Measurements from ENCODE around the gene WIPF2.

The WIPF2 gene

GRCh38 chr17:40325156-40326013 lies 106.3 kb downstream of the WIPF2 start:
- H3K4me3 ChIP-seq (ENCODE audit: low read depth, low read length), result no peak overlapping the region
- no peak for DNase-seq (ENCODE audit: low read depth)
- TF ChIP-seq POLR2A (IDR thresholded peaks at IDR 0.05; ENCODE audit: extremely low read depth, insufficient read length), result no peak
- no peak for TF ChIP-seq MYC (IDR thresholded peaks at IDR 0.05; ENCODE audit: low read depth, low read length)
- TF ChIP-seq, protein P1, sequence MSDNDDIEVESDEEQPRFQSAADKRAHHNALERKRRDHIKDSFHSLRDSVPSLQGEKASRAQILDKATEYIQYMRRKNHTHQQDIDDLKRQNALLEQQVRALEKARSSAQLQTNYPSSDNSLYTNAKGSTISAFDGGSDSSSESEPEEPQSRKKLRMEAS (IDR thresholded peaks at IDR 0.05; ENCODE audit: low read depth, low read length), result no peak
- TF ChIP-seq, protein P2, sequence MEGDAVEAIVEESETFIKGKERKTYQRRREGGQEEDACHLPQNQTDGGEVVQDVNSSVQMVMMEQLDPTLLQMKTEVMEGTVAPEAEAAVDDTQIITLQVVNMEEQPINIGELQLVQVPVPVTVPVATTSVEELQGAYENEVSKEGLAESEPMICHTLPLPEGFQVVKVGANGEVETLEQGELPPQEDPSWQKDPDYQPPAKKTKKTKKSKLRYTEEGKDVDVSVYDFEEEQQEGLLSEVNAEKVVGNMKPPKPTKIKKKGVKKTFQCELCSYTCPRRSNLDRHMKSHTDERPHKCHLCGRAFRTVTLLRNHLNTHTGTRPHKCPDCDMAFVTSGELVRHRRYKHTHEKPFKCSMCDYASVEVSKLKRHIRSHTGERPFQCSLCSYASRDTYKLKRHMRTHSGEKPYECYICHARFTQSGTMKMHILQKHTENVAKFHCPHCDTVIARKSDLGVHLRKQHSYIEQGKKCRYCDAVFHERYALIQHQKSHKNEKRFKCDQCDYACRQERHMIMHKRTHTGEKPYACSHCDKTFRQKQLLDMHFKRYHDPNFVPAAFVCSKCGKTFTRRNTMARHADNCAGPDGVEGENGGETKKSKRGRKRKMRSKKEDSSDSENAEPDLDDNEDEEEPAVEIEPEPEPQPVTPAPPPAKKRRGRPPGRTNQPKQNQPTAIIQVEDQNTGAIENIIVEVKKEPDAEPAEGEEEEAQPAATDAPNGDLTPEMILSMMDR (IDR thresholded peaks at IDR 0.05; ENCODE audit: low read depth, low read length), result no peak

DNA sequence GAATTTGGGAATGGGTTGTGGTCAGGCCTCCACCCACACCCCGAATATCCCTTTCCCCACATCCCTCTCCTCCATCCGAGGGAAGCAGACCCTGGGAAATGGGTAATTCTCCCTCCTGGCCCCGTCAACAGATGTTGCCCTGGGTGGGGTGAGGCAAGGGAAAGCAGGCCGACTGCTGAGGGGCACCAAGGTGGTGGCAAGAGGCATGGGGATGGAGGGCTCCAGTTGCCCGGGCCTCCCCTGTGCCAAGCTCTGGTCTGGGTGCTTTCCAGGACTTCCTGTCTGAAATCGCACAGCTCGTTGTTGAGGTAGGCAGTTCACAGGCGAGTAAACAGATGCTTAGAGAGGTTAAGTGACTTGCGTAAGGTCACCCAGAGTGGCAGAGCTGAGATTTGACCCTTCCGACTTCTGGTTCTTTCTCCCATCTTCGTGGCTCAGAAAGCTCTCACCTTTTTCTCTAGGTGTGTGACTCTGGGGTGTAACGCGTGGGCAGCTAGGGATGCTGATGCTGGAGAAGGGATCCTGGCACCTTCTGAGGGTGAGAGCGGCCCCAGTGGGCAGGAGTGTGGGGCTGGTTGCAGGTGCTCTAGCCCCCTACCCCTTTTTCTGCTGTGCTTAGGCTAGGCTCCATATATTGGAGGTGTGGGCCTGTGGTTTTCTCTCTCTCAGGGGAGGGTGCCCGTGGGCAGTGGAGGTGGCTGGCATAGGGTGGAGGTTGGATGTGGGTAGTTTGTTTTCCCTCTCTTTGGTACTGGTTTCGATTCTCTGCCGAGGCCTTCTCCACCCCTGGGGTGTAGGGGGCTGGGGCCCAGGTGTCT lies 107.1 kb downstream of the WIPF2 start:
- no peak overlapping the region for H3K4me3 ChIP-seq (ENCODE audit: low read depth, low read length)
- no peak for DNase-seq (ENCODE audit: low read depth)
- TF ChIP-seq, protein P2 (IDR thresholded peaks at IDR 0.05; ENCODE audit: low read depth, low read length), result no peak
- TF ChIP-seq MYC (IDR thresholded peaks at IDR 0.05; ENCODE audit: low read depth, low read length), result no peak
- TF ChIP-seq POLR2A (IDR thresholded peaks at IDR 0.05; ENCODE audit: extremely low read depth, insufficient read length), result no peak
- TF ChIP-seq, protein P1 (IDR thresholded peaks at IDR 0.05; ENCODE audit: low read depth, low read length), result no peak

- TF ChIP-seq MYC (IDR thresholded peaks at IDR 0.05; ENCODE audit: low read depth, low read length) (no peak), POLR2A (IDR thresholded peaks at IDR 0.05; ENCODE audit: extremely low read depth, insufficient read length) (no peak)
- TF ChIP-seq, protein P1 (IDR thresholded peaks at IDR 0.05; ENCODE audit: low read depth, low read length), result no peak
- TF ChIP-seq, protein P2 (IDR thresholded peaks at IDR 0.05; ENCODE audit: low read depth, low read length), result no peak
- H3K4me3 ChIP-seq (ENCODE audit: low read depth, low read length), result no peak overlapping the region
- no peak for DNase-seq (ENCODE audit: low read depth)
Observed at GRCh38 chr17:40326832-40327199, 107.7 kb downstream of the WIPF2 start.

- TF ChIP-seq POLR2A (IDR thresholded peaks at IDR 0.05; ENCODE audit: extremely low read depth, insufficient read length), result no peak
- TF ChIP-seq MYC (IDR thresholded peaks at IDR 0.05; ENCODE audit: low read depth, low read length), result no peak
- TF ChIP-seq, protein P2 (IDR thresholded peaks at IDR 0.05; ENCODE audit: low read depth, low read length), result no peak
- TF ChIP-seq, protein P1 (IDR thresholded peaks at IDR 0.05; ENCODE audit: low read depth, low read length), result no peak
- H3K4me3 ChIP-seq (ENCODE audit: low read depth, low read length), result no peak overlapping the region
- no peak for DNase-seq (ENCODE audit: low read depth)
Observed at GRCh38 chr17:40327244-40327729, 108.2 kb downstream of the WIPF2 start.

DNA sequence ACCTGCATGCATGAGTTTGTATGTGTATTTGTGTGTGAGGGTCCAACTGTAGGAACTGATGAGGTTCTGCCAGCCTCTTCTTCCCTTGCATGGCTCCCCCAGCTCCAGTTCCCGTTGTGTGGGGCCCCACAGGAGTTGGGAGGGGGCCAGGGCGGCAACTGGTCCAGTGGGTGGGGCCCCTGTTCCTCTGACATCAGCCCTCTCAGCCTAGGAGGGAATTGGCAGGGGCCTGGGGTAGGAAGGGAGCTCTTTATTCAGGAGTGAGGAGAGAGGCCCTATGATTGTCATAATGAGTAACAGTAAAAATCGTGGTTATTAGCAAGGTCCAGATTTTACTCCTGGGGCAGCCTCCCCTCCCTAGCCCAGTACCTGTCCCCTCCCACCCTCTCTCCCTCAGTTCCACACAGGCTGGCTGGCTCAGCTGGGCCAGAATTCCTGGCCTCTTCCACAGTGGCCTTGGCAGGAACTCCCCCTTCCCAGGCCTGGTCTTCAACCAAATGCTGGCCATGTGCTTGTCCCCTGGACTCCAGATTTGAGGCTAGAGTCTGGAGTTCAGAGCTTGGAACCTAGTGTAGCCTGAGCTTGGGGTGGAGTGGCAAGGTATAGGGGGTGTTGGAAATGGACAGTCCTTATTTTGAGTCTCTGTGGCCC lies 108.8 kb downstream of the WIPF2 start:
- DNase-seq (ENCODE audit: low read depth), result no peak
- TF ChIP-seq POLR2A (IDR thresholded peaks at IDR 0.05; ENCODE audit: extremely low read depth, insufficient read length) (no peak), MYC (IDR thresholded peaks at IDR 0.05; ENCODE audit: low read depth, low read length) (no peak)
- TF ChIP-seq, protein P1 (IDR thresholded peaks at IDR 0.05; ENCODE audit: low read depth, low read length), result no peak
- TF ChIP-seq, protein P2 (IDR thresholded peaks at IDR 0.05; ENCODE audit: low read depth, low read length), result no peak
- H3K4me3 ChIP-seq (ENCODE audit: low read depth, low read length), result no peak overlapping the region

All from NB4 (cell line).